ENCODE measurements around the gene LLPH. TPM values are rescaled to one million over a fixed set of nuclear protein-coding genes. Genes with fewer than 3 reads are reported as not detected.

Gene LLPH
- total and polyA plus RNA-seq, 7 donors = 13.4 to 57.1 (median 24.1) TPM

GRCh38 chr12:66131067-66131688, 628 bp upstream of the LLPH start:
- ATAC-seq (no peak), DNase-seq (no peak)
- peaks cover 0 to 29% of the 10 kb centered on the region in 2 donors for H3K36me3 ChIP-seq (ENCODE audit: insufficient read depth in 1 of 2, low read depth in 1 of 2)
- no peak for TF ChIP-seq CTCF (IDR thresholded peaks at IDR 0.05)
- H3K27me3 ChIP-seq (ENCODE audit: insufficient read depth in 3 of 3, low read length in 2 of 3) = no peaks in the 10 kb centered on the region
- 7 to 10% (median 8%) methylated on average over 11 of the region's 11 CpGs for WGBS, 3 donors
- H3K4me1 ChIP-seq = peaks cover 17% of the 10 kb centered on the region
- H3K9me3 ChIP-seq = no peaks in the 10 kb centered on the region
- H3K27ac ChIP-seq = peak overlapping the region; percentile 67
- intact Hi-C loops (cut with DNase I) = loop anchor here in 1 of 2 donors (5.0 kb wide), 1 partner anchor 171 kb away; the partner anchor contains the start of gene HELB
- H3K4me3 ChIP-seq = peak overlapping the region; percentile 84

GRCh38 chr12:66129934-66130266, 650 bp downstream of the LLPH start:
- ATAC-seq = peak in 3 of 4 donors; percentile 5 to 35 (median 11)
- intact Hi-C loops (cut with DNase I) = loop anchor here in 1 of 2 donors (5.0 kb wide), 1 partner anchor 172 kb away; the partner anchor contains the start of gene HELB
- WGBS, 3 donors = 2 to 4% (median 3%) methylated on average over 8 of the region's 8 CpGs
- Histone ChIP-seq H3K4me1 (peaks cover 17% of the 10 kb centered on the region), H3K36me3 (ENCODE audit: insufficient read depth in 1 of 2, low read depth in 1 of 2) (peaks cover 0 to 42% of the 10 kb centered on the region in 2 donors), H3K27ac (no peak overlapping the region), H3K9me3 (no peaks in the 10 kb centered on the region), H3K4me3 (peak overlapping the region; percentile 84), H3K27me3 (ENCODE audit: insufficient read depth in 3 of 3, low read length in 2 of 3) (no peaks in the 10 kb centered on the region)
- DNase-seq = no peak
- no peak for TF ChIP-seq CTCF (IDR thresholded peaks at IDR 0.05)

- intact Hi-C loops (cut with DNase I) = no loop called here
- TF ChIP-seq CTCF (IDR thresholded peaks at IDR 0.05) = no peak
- 60 to 83% (median 81%) methylated on average over 1 of the region's 1 CpG for WGBS, 3 donors
- H3K4me3 ChIP-seq = no peak overlapping the region
- no peaks in the 10 kb centered on the region for H3K27me3 ChIP-seq (ENCODE audit: insufficient read depth in 3 of 3, low read length in 2 of 3)
- no peak for ATAC-seq
- no peaks in the 10 kb centered on the region for H3K9me3 ChIP-seq
- H3K4me1 ChIP-seq = peaks cover 17% of the 10 kb centered on the region
- H3K36me3 ChIP-seq (ENCODE audit: insufficient read depth in 1 of 2, low read depth in 1 of 2) = peaks cover 3 to 59% of the 10 kb centered on the region in 2 donors
- H3K27ac ChIP-seq = no peak overlapping the region
- no peak for DNase-seq
Observed at GRCh38 chr12:66127650-66128049, 2.9 kb downstream of the LLPH start.

GRCh38 chr12:66120477-66120876, 10.1 kb downstream of the LLPH start:
- WGBS, 3 donors = 83 to 93% (median 88%) methylated on average over 1 of the region's 1 CpG
- Histone ChIP-seq H3K9me3 (no peaks in the 10 kb centered on the region), H3K4me3 (no peak overlapping the region), H3K4me1 (no peaks in the 10 kb centered on the region), H3K27me3 (ENCODE audit: insufficient read depth in 3 of 3, low read length in 2 of 3) (no peaks in the 10 kb centered on the region), H3K27ac (no peak overlapping the region), H3K36me3 (ENCODE audit: insufficient read depth in 1 of 2, low read depth in 1 of 2) (peaks cover 5 to 49% of the 10 kb centered on the region in 2 donors)
- intact Hi-C loops (cut with DNase I) = no loop called here
- TF ChIP-seq CTCF (IDR thresholded peaks at IDR 0.05) = no peak
- DNase-seq = no peak
- ATAC-seq = no peak

- Histone ChIP-seq H3K27ac (no peak overlapping the region), H3K4me1 (no peaks in the 10 kb centered on the region), H3K9me3 (no peaks in the 10 kb centered on the region), H3K4me3 (no peak overlapping the region), H3K27me3 (ENCODE audit: insufficient read depth in 3 of 3, low read length in 2 of 3) (no peaks in the 10 kb centered on the region), H3K36me3 (ENCODE audit: insufficient read depth in 1 of 2, low read depth in 1 of 2) (peaks cover 5 to 43% of the 10 kb centered on the region in 2 donors)
- 82 to 95% (median 83%) methylated on average over 1 of the region's 1 CpG for WGBS, 3 donors
- intact Hi-C loops (cut with DNase I) = no loop called here
- no peak for ATAC-seq
- no peak for TF ChIP-seq CTCF (IDR thresholded peaks at IDR 0.05)
- DNase-seq = no peak
Observed at GRCh38 chr12:66119870-66120241, 10.7 kb downstream of the LLPH start.

All from psoas muscle (tissue), 8 donors.